ENCODE measurements around the gene WDR89.
A peak's percentile ranks its signal among the peaks of the same experiment; 100 is the strongest.

GRCh38 chr14:63642229-63642611, 549 bp upstream of the WDR89 start:
- TF ChIP-seq POLR2A (IDR thresholded peaks at IDR 0.05) (no peak), CTCF (IDR thresholded peaks at IDR 0.05) (no peak), EP300 (IDR thresholded peaks at IDR 0.05) (peak in 1 of 4 donors; percentile 0)

All from sigmoid colon (tissue), 4 donors.